ENCODE measurements around the gene MUC5B.

Gene MUC5B

DNA sequence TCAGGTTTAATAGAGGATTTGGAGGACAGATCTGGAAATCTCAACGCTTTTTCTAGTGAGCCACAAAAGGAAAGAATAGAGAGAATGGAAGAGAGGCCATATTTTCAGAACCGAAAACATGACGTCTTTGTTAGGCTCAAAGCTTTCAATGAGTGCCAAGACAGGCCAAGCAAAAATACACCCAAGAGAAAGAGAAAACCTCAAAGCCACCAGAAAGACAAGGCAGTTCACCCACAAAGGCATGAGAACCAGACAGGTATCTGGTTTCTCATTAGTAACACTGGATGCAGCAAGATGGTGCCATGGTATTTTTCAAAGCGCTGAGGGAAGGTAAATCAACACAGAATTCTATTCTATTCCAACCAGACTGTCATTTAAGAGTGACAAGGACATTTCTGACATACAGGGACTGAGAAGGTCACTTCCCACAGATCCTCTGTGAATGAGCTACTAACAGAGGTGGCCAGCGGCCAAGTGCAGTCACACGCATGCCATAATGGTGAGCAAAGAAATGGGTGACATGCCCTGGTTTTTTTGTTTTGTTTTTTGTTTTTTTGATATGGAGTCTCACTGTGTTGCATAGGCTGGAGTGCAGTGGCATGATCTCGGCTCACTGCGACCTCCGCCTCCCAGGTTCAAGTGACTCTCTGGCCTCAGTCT, 44.7 kb downstream of the MUC5B start:
- no peak for DNase-seq (ENCODE audit: low read depth)

DNA sequence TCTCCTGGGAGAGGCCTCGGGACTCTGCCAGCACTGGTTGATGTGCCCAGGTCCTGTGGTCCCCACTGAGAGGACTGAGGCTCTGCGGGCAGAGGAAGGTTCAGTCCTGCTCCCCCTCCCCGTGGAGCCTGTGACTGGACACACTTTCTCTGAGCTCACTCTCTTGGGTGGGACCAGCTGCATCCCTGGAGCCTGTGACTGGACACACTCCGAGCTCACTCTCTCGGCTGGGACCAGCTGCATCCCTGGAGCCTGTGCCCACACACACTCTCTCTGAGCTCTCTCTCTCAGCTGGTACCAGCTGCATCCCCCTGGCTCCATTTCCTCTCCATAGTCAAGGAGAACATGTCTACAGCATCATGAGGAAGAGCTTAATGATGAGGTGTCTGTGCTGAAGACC, 47.1 kb downstream of the MUC5B start:
- no peak for DNase-seq (ENCODE audit: low read depth)

DNA sequence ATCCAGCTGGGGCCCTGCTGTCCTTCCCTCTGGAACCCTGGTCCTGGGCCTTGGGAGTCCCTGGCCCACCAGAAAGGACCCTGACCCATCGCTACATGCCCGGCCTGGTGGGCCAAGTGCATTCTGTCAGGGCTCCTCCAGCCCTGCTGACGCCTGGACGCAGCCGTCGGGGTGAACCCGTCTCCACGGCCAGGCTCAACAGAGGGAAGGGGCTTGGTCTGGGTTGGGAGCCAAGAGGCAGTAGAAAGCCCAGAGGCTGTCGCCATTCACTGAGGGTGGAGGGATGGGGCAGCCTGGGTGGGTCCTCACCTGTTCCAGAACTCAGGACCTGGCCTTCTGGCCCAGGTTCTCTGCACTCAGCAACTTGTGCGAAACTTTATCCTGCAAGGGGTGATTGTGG, 47.6 kb downstream of the MUC5B start:
- no peak for DNase-seq (ENCODE audit: low read depth)

DNA sequence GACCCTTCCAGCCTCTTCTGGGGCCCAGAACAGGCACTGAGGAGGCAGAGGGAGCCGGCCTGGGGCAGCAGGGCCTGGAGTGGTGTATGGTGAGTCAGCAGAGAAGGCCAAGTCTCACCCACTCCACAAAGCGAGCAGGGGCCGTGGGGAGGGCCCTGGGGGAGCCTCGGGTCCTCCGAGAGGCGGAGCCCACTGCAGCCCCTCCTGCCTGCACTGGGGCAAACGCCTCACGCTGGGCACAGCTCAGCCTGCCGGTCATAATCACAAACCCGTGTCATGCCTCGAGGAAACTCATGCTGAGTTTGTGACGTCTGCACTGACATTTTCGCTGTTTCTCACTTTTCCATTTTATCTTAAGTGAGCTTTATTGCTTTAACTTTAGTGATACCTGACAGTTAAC, 48.1 kb downstream of the MUC5B start:
- no peak for DNase-seq (ENCODE audit: low read depth)

DNA sequence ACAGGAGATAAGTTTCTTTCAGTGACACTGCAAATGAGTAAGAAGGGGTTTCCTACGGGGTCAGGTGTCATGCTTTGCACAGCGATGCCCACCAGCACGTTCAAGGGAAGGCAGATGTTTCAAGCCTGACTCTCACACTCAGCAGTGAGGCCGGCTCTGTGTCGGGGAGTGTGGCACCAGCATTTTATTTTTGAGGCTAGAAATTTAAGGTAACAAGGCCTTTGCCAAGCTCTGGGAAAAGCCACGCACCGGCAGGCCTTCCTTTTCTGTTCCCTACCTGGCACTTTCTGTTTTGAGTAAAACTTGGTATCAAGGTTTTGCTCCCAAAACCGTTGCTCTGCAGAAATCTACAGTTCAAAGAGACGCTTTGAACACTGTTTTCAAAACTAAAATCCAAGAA, 48.5 kb downstream of the MUC5B start:
- no peak for DNase-seq (ENCODE audit: low read depth)

DNA sequence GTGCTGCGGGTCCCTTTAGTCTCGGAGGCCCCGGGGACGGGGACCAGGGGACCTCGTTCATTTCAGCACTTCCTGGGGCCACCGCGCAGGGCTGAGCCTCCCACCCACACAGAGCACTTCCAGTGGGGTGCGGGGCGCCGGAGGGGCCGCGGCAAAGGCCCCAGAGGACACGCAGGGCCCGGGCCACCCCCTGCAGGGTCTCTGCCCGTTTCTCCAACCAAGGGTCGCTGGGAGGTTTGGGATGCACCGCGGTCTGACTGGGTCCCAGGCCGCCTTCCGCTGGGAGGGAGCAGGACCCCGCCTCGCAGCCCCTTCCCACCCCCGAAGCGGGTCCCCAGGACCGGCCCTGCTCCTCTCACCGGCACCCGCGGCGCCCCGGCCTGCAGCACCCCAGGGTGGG, 49.1 kb downstream of the MUC5B start:
- DNase-seq (ENCODE audit: low read depth) = no peak

DNA sequence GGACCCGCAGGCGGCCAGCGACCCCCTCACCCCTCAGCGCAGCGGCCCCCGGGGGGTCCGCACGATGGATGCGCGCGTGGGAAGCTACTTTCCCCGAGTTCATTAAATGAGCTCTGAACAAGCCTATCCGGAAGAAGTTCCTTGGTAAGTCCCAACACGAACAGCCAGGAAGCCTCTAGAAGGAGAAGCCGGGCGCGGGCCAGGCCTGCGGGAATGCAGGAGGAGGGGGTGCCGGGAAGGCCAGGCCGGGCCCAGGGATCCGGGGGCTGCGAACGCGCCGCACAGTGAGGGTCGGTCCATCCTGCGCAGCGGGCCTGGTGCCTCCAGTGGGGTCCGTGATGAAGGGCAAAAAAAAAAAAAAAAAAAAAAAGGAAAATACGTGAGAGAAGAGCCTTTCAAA, 49.7 kb downstream of the MUC5B start:
- no peak for DNase-seq (ENCODE audit: low read depth)

DNA sequence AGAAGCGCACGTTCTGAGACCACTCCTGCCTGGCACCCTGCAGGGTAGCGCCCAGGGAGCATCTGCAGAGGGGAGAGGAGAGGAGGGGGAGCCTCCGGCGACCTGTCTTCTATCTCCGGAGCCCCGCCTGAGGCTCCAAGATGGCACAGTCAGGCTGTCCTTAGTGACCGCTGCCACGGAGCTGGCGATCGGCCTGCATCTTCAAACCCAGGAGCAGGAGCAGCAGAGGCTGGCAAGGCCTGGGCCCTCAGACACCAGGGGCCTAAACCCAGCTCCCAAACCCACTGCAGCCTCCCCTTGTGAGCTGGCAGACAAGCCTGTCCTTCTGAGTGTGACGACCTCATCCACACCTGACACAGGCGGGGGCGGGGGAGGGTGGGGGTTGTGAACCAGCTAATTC, 51.6 kb downstream of the MUC5B start:
- no peak for DNase-seq (ENCODE audit: low read depth)

DNA sequence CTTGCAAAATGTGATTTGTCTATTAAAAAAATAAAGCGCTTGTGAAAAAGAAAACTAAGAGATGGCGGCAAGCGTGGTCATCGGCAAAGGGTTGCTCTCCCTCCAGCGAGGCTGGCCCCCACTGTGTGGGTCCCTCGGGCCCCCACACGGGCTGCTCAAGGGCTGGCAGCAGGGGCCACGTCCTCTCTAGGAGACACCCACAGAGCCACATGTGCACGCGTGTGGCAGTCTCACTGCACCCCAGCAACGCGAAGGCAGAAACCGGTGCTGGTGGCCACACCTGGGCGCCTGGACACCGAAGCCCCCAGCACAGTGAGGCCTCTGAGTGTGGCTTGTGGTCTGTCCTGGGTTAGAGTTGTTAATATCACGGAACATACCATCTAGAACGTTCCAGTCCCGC, 52.2 kb downstream of the MUC5B start:
- no peak for DNase-seq (ENCODE audit: low read depth)

DNA sequence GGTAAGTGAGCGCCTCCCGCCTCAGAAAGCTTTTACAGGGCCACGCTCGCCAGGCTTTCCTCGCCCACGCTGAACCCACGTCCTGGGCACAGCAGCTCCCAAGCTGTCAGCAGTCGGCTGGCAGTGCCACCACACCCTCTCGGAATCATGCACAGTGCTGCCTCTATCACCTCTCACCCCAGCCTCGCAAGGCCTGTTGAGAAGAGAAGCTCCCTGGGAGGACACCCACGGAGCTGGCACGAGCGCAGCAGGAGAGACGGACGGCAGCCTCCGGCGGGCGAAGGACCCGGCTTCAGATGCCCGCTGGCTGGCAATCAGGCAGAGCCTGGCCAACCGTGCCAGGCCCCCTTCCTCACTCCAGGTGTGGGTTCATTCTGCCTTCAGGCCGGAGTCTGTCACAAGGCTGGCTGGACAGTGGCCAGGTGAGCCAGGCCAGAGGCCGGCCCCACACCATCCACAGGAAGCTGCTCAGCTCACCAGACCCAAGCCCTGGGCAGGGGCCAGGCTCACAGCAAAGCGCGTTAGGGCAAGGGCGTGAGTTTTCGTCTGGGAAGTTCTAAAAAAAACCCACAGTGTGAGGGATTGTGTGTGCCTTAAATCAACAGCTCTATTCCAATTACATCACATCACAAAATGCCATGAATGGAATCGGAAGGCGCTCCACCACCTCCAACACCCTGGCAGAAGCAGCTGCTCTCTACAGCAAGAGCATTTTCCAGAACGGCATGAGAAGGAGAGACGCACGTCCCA, 53.4 kb downstream of the MUC5B start:
- no peak for DNase-seq (ENCODE audit: low read depth)

DNA sequence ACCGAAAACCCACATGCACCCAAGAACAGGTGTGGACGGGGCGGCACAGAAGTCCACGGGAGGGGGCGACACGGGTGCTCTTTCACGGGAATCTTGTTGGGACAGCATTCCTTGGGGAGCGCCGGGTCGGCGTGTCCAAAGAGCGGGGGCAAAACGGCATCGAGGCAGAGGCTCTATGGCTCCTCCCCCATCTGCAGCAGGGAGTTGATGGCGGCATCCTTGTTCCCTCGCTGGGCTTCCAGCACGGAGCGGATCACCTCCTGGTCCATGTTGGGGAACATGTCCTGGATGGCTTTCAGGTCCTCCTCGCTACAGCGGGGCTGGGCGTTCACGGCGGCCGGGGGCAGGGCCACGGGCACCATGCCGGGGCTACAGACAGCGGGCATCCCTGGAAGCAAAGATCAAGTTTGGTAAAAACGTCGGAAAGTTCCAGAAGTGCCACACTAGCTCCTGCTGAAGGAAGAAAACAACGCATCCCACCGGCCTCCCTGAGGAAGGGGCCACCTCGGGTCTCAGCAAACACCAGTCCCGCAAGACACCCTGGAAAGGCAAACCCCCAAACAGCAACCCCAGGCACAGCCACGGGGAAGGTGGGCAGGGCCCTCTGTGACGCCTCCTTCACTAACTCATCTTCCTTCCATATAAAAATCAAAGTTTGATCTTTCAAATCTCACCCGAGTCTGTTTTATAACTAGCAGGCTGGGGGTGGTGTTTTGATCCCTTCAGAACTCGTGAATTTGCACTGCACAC, 54.2 kb downstream of the MUC5B start:
- DNase-seq (ENCODE audit: low read depth) = no peak

DNA sequence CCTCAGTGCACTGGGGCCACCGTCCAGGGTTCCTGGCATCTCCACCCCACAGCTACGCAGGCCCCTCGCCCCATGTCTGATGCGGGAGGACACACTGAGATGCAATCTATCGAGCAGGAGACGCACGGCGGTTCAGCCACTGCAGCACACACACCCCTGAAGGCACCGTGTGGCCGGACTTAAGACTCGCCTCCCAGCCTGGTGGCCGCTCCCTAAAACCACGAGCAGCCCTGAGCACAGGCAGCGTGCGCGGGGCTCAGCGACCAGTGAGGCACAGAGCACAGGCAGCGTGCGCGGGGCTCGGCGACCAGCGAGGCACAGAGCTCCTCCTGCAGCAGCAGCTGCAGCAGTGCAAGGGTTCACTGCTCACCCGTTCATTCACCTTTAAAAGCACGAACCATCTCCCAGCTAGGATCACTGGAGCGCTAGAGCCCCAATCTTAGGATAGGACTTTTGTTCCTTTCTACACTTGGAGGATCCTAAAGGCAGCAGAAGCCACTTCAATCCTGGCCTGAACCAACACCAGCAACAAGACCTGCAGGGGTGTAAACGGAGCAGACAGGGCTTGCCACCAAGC, 55.2 kb downstream of the MUC5B start:
- no peak for DNase-seq (ENCODE audit: low read depth)

DNA sequence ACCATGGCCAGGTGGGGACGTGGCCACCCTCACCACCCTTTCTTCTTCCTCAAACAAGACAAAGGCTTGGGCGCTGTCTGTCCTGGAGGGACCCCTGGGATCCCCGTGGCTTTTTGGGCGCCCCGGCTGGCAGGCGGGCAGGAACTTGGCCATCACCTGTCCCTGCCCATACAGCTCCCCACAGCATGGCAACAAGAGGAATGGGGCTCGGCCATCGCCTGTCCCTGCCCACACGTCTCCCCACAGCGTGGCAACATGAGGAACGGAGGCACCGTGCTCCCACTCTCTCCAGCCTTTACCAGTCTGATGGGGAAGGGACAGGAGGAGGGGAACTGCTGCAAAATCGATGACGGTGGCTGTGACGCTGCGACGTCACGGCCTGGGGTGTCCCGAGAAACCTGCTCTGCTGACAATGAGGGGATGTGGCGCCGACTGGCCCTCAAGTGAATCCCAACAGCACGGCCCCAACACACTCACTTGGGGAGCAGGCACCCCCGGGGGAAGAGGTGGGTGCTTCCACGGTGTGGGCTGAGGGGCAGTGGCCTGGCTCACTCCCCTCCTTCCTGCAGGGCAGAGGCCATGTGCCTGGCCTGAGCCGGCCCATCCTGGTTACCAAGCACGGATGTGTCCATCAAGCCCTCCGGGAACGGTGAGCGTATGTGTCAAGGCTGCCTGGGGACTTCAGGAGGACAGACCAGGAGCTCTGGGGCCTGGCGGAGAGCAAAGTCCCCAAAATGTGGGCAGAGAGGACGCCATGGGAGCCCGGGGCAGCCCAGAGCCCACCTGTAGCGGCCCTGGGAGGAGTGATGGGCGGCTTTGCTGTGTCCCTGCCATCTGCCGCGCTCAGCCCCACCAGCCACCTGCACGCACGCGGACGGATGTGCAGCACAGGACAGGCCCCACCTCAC, 56.2 kb downstream of the MUC5B start:
- no peak for DNase-seq (ENCODE audit: low read depth)

DNA sequence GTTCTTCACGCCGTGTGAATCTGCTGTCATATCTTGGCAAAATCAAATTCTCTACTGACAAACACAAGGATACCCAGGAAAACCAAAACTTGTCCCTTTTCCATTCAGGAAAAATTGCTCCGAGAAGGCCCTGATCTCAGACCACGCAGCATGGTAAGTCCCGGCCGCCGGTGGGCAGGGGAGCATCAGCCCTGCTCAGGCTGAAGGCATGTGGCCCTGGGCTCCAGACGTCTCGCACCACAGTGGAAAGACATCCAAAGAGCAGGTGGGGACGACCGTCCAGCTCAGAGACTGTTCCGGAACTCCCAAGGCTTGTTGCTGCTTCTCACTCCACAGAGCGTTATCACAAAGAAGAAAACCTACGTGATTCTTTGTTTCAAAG, 56.8 kb downstream of the MUC5B start:
- no peak for DNase-seq (ENCODE audit: low read depth)

DNA sequence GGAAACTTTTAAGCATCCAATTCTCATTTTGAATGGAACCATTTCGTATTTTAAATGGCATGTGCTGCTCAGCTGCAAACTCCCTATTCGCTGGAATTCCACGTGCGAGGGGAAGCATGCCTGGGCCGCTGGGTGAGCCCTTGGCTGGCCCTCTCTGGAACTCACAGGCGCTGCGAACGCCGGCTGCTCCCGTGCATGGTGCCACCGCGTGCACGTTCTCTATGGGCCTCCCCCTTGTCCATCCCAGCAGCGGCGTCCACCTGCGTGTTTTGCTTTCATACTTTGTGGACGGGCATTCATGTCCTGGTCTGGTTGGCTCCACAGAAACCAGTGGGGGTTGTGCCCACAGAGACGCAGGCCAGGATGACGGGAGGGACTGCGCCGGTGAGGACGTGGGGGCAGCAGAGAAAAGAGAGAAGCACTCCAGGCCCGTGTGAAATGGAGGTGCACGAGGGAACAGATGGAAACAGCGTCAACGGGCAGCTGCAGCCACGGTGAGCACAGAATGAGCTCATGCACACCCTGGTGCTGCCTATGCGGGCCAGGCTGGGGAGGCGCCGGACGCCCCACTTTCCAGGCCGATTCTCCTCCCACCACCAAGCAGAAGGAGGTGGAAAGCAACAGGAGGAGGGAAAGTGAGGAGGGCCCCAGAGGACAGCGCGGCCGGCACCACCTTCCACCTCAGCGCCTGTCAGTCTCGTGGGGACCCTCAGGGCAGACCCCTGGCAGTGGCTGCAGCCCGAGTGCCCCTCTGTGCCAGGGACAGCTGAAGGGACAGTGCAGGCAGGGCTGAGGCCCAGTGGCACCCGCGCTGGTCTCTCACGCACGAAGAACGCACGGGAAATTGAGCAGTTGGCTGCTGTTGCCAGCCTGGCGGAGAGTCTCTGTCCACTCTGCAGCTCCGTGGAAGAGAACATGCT, 57.5 kb downstream of the MUC5B start:
- no peak for DNase-seq (ENCODE audit: low read depth)

DNA sequence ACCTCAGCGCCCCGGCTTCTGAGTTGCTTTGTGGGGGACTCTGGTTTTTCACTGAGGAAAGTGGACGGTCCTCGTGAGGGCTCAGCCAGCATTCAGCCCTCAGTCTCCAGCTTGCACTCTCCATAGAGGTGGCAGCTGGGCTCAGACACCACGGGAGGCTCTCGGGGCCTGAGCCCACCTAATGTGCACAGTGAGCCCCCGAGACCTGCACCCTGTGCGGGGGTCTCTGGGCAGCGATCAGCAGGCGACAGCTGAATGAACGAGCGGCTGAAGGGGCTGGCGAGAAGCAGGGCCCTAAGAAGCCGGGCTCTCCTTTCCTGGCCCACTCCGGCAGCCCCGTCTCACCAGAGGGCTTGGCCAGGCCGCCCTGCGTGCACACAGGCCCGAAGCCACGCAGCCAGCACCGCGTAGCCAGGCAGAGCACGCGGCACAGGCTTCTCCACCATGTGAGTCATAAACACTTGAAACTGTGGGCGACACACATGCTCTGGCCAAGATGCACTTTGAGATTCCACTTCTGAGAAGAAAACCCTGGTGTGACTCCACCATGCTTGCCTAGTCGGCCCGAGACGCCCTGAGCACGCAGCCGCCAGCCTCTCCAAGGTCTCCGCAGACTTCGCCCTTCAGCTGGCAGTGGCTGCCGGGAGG, 58.6 kb downstream of the MUC5B start:
- DNase-seq (ENCODE audit: low read depth) = no peak

DNA sequence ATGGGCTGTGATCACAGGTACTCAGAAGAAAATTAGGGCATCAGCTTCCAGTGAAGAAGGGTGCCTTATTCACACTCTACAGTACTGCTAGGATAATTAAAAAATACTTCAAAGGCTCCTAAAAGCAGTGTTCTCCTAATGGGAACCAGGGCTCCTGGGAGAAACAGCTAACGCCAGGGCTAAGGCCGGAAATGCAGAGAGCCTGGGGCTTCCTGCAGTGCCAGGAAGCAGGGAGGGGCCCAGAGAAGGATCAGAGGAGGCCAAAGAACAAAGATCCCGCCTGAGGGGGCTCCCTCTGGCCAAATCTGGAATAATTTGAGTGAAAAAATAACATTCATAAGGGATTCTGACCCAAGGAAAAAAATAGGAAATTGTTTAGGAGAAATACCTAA, 59.1 kb downstream of the MUC5B start:
- no peak for DNase-seq (ENCODE audit: low read depth)

DNA sequence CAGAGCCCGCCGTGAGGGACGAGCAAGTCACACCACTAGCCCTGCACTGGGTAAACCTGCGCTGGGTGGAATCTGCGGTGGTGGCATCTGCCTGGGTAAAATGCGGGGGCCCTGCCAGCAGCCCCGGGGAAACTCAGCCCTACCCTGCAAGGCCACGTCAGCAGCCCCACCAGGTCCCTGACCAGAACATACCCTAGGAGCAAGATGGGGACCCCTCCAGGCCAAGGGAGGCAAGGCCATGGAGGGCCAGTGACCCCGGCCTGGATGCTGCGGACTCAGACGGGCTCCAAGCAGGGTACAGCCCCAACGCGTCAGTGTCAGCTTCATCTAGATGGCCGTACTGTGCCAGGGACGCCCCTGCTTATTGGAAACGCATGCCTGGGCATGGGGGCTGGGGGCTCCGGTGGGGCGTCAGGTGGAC, 60.2 kb downstream of the MUC5B start:
- DNase-seq (ENCODE audit: low read depth) = no peak

DNA sequence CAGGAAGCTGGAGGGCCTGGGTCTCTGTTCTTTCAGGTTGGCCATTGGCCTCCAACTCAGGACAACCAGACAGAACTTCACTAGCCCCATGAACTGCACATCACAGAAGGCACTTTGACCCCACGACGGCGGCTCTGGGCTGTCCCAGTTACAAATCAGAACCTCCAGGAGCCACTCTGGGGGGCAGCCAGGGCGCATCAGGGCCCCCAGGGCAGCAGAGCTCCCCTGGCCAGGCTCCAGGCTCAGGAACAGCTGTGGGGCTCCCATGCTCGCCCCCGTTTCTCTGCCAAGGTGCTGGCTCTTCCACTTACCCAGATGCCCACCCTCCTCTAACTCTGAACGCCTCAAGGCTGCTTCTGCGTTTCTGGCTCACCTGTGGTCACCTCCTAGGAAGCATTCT, 61.0 kb downstream of the MUC5B start:
- no peak for DNase-seq (ENCODE audit: low read depth)

DNA sequence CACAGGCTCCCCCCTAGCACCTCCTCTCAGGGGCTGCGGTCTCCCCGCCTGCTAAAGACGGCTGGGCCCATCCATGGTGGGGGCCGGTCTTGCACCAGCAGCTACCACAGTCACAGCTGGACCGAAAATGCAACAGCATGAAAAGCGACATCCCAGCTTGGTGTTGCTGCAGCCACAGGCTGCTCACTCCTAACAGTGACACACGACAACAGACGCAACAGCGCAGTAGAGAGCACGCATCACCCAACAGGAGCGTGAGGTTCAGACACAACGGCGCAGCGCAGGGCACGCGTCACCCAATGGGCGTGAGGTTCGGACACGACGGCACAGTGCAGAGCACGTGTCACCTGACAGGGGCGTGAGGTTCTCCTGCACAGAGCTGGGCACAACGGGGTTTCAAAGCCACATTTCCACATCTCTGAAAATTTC, 62.5 kb downstream of the MUC5B start:
- no peak for DNase-seq (ENCODE audit: low read depth)
